HL-60/S4 treated with phorbol 12-myristate 13-acetate at 8.2 ng/mL for 4 days and 3 days (cell line): ENCODE data around the gene HMGB1.

Experiments used
- in situ Hi-C: fragments of 300-500 bp; cut with MboI; formaldehyde crosslinking; loops from 2 replicates; pipeline ENCODE4 v1.15.0; 2022; ENCODE audit warnings: low sequenced_read_pairs

HMGB1 gene

DNA sequence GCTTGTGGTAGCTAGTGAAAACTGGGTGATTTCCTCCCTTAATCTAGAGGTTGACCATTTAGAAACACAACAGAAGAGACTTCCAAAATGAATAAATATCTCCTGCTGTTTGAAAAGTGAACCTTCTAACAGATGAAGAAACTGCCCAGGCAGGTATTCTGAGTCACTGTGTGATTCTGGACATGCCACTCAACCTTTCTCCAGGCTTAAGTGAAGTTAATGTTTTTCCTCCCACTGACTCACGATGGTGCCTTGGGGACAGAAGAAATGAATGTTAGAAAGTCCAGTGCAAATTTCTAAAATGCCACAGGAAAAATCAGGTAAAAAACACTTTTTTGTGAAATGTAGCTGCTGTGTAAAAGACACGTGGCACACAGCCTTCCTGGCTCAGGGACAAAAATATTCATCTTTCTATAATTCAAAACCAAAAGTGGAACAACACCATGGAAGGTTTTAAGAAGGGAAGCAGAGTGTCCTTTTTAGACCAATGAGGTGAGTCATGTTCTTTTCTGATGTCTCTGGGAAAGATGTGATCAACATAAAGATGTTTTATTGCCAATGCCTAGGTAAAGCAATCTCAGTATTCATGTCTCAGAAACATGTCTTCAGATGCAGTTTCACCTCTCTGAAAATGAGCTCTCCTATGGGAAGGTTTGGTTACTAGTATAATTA lies 34.3 kb downstream of the HMGB1 start:
- in situ Hi-C loops, result no loop called here

DNA sequence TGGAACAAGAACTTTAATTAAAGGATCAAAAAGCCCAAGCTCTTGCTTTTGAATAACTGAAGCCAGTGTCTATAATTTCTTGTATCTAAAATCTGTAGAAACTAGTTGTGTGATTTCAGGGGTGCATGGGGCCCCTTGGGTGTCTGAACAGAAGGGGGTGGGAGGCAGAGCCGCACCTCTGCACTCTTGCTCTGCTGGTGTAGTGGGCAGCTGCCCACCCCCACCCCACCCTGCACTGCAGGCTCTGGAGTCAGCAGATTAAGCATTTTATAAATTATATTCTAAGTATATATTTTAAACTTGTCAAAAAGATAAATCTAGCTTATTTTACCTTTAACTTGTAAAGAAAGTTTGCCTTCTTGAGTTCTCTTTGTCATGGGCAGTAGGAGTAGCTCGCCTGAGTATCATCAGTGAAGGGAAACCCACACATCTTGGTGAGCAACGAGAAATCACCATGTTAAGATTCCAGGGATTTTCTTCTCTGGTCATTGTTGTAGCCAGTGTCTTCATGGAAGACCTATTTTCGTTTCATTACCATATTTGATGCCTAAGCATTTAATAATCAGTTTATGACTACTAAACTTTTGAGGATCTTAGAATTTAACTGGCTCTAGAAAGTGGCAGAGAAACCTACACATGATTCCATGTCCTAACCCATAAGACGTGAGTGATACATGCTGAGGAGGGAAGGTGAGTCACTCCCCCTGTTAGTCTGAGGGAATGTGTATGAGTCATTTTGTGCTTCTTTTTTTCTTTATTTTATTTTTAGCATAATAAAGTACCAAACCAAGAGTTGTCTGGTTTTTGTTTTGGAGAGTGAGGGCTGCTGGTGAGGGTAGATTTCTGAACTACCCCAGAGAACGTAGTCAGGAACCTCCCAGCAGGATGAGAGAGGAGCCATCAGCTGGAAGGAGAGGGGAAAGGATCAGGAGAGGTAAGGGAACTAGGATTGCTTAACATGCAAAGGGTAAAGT lies 35.7 kb downstream of the HMGB1 start:
- in situ Hi-C loops, result no loop called here

DNA sequence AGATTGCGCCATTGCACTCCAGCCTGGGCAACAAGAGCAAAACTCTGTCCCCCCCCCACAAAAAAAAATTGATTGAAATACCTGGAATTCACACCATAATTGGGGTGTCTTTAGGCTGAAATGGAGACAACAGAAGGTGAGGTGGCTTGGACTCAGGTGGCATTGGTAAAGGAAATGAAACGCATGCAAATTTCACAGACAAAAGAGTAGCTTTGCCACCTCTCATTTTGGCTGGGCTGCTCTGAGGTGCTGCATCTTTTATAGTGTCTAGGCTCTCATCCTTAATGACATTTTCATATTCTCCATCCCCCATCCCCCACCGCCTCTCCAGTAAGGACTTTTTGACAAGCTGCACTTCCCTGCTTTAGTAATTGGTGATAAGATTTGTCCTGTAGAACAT lies 36.5 kb downstream of the HMGB1 start:
- in situ Hi-C loops, result no loop called here

DNA sequence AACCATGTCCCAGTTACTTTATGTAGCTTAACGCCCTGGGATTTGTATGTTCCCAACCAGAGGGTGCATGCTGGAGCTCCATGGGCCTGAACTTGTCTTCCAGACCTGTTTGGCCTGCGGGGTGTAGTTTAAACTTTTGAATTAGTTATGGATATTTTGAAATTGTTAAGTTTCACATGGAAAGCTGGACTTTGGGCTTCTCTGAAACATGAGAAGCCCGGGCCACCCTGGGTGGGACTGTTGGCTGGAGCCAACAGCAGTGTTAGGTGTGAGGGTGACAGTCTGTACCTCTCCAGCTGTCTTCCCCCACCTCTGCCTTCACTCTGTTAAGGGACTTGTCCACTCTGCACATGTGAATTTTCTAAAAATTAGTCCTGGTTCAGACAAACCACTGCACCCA lies 41.8 kb downstream of the HMGB1 start:
- in situ Hi-C loops, result no loop called here

DNA sequence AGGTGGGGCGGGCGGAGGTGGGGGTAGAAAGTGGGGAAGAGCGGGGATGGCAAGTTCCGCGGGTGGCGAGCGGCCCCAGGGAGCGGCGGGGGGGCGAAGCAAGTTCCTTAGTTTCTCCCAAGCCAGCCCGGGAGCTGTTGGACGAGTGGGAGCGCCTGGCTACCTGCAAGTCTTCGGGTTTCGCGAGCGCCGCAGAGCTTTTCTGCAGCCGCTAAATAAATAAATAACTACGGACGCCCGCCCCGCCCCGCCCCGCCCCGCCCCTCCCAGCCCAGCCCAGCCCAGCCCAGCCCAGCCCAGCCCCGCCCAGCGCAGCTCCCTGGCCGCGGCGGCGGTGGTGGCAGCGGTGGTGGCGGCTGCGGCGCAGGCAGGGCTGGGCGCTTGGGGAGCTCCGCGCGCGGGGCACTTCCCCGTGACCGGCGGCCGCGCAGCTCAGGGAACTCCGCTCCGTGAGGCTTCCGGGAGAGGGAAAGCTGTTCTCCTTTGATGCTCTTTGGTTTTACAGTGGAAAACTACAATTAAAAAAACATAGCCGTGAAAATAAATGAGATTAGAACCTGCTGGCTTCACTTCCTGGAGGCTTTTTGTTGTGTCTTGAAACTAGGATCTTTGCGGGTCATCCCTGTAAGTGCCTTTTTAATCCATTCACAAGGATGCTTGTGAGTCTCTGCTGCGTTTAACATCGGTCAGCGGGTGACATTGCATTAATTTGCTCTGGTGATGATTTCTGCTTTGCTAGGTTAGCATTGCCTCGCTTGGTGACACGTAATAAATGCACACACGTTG lies 43.5 kb downstream of the HMGB1 start, which contains the start of gene UBE2L5:
Gene UBE2L5 (plus strand): TSS at position 440 of the 786 bp plus-strand sequence. CDS start 5,498 bp downstream, outside the sequence.
- in situ Hi-C loops, result no loop called here

DNA sequence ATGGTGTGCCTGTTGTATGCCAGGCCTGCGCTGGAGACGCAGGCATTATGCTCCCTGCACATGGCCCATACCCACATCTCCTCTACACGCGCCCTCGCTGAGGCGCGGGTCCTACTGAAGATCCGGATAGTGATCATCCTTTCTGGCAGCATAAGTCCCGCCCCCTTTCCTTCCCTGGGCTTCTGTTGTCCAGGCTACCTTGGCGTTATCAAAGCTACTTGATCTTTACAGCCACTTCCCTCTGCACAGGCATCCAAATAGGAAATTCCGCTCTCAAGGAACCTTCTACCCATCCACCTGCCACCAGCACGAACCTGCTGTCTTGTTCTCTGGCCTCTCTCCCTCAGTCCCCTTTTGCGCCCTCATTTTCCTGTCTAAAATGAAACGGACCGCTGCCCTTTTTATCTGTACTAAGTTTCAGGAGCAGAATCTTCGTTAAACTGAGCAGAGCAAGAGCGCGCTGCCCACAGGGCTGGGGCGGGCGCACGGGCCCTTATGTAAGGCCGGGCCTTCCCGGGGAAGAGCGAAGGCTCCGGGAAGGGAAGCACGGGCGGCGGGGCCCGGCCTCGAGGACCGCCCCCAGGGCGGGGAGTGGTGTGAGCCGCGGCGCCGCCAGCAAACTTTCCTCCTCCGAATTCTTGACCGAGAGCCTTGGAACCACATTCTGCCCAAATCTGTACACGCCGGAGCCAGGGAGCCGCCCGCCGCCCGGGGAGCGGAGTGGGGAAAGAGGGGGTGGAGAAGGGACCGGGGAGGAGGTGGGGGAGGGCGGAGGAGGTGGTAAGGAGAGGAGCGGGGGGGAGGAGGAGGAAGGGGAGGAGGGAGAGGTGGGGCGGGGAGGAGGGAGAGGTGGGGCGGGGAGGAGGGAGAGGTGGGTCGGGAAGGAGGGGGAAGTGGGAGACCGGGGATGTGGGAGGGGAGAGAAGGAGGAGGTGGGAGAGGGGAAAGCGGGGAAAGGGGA lies 44.4 kb downstream of the HMGB1 start:
- in situ Hi-C loops, result no loop called here

DNA sequence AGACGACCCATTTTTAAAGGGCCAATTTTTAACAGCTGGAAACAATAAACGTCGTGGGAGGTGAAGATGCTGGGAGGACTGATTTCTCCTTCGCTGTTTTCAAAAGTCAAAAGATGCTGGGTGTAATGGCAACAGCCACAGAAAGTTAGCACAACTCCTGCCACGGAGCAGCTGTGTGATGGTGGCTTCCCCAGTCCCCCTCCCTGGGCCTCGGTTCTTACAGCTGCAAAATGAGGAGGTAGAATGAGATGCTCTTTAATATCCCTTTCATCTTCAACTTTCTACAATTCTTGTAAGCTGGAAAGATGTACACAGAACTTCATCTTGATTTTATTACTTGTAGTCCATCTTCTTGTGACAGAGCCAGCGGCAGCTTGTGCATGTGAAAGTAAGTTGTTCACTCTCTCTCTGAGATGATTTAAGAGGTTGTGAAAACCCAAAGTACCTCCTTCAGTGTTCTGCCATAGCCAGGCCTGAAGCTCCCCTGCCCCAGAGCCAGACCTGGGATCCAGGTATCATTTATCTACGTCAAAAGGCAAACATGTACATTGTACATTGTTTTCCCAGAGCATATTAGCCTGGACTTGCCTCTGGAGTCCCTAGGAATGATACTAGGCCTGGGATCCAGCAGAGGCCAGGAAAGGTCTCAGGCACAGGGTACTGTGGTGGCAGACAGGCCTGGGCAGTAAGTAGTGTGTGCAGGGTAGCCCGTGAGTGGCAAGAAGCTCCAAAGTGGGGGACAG lies 46.8 kb downstream of the HMGB1 start:
- in situ Hi-C loops, result no loop called here

DNA sequence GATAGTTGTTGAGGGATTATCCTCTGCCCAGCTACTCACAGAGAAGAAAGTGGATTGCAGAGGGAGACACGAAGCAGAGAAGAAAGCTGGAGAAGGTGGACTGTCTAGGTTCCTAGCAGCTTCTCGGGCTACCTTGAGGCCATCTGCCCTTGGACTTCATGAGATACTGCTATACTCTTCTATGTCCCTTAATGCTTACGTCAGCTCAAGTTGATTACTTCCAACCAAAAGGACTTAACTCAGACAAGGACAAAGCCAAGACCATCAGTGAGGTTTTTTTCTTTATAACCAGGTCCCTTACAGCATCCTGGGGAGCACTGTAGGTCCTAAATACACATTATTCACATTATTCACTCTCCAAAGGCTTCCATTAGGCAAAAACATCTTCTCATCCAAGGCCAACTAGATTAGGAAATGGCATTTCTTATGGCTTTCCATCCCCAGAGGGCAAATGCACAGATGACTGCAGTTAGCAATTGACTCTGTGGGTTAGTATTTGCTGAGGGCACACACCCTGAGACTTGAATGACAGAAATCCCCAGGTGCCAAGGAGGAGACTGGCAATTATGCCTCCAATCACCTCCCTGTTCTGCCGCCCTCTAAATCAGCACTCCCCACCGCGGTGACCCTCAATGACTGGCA lies 47.5 kb downstream of the HMGB1 start:
- in situ Hi-C loops, result no loop called here

DNA sequence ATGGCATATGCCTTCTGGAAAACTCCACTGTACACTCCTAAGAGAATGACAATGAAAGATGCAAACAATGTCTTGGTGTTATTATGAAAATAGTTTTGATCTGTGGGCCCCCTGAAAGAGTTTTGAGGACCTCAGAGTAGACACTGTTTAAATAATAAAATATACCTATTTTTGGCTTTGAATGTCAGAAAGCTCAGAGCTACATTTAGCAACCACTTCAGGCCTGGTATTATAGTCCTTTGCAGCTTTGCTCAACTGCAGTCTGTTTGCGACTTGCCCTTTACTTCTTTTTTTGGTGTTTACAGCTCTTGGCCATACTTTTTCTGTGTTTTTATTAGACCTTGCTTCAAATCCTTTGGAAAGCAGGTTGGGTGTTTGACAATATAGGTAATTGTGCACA lies 49.3 kb downstream of the HMGB1 start:
- in situ Hi-C loops, result no loop called here

DNA sequence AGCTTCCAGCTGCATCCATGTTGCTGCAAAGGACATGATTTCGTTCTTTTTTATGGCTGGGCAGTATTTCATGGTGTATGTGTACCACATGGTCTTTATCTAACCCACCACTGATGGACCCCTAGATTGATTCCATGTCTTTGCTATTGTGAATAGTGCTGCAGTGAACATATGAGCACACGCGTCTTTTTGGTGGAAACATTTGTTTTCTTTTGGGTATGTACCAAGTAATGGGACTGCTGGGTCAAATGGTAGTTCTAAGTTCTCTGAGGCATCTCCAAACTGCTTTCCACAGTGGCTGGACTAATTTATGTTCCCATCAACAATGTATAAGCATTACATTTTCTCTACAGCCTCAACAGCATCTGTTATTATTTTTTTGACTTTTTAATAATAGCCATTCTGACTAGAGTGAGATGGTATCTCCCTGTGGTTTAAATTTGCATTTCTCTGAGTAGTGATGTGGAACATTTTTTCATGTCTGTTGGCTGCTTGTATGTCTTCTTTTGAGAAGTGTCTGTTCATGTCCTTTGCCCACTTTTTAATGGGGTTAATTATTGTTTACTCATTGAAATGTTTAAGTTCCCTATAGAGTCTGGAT lies 50.2 kb downstream of the HMGB1 start:
- in situ Hi-C loops, result no loop called here

DNA sequence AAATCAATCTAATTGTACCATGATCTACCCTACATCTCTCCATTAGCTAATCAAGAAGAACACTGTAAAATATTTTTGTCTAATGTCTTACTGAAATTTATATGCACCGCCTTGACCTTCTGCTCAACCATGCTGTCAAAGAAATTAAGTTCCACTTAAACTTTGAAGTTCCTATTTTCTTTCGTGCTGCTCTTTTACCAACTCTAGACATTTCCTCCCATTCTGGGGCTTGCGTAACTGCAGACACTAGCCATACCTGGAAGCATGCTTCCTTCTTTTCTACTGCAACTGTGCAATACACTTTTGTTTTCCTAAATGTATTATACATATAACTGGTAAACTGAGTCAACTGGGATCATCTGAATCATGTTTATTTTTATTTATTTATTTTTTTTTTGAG lies 51.9 kb downstream of the HMGB1 start:
- in situ Hi-C loops, result no loop called here

DNA sequence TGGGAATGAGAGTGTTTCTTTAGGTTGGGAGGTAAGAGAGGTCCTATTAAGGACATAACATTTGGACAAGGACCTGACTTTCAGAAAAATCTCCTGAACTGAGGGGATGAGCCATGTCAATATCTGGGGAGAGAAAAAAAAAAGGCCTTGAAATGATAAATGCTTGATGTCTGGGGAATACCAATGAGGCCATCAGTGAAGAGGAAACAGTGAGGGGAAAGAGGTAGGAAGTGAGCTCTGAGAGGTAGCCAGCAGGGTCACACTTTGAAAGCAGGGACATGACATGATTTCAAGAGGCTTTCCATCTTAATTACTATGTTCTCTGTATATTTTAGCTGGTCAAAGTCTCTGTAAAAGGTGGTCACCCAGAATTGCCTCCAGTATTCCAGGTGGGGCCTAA lies 53.4 kb downstream of the HMGB1 start:
- in situ Hi-C loops, result no loop called here

DNA sequence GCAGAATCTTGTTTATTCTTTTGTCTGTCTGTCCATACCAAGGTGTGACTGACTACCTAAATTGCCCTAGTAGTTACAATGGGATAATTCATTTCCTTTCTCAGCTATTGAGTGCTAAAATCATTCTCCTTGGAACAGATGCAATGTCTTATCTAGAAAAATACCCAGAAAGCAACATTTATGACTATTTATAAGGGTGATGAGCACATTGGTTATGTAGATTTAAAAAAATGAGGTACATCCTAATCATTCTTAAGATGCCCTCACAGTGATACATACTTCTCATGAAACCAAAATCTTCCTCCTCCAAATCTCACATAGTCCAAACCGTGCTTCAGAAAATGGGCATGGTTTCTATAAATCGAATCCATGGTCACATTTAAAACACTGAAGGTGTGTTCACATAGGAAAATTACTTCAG lies 55.0 kb downstream of the HMGB1 start:
- in situ Hi-C loops, result no loop called here

DNA sequence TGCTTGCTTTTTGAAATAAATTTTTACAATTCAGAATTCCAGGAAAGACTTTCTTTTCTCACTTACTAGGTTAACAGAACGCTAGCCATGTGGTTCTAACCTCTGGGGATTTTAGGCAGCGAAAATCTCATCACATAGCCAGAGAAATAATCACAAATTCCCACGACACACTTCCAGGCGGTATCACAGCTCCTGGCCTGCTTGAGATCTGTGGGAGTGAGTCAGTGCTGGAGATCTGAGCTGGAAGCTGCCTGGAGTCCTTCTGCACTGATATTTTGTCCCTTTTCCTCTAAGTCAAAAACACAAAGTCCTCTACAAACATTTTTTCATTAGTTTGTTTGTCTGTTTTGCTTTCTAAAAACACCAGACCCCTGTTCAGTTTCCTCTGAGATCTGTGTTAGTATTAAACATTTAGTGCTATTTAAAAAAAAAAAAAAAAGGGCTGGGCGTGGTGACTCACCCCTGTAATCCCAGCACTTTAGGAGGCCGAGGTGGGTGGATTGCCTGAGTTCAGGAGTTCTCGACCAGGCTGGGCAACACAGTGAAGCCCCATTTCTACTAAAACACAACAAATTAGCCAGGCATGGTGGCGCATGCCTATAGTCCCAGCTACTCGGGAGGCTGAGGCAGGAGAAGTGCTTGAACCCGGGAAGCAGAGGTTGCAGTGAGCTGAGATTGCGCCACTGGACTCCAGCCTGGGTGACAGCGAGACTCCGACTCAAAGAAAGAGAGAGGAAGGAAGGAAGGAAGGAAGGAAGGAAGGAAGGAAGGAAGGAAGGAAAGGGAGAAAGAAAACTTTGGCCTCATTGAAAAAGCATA lies 55.6 kb downstream of the HMGB1 start:
- in situ Hi-C loops, result no loop called here

DNA sequence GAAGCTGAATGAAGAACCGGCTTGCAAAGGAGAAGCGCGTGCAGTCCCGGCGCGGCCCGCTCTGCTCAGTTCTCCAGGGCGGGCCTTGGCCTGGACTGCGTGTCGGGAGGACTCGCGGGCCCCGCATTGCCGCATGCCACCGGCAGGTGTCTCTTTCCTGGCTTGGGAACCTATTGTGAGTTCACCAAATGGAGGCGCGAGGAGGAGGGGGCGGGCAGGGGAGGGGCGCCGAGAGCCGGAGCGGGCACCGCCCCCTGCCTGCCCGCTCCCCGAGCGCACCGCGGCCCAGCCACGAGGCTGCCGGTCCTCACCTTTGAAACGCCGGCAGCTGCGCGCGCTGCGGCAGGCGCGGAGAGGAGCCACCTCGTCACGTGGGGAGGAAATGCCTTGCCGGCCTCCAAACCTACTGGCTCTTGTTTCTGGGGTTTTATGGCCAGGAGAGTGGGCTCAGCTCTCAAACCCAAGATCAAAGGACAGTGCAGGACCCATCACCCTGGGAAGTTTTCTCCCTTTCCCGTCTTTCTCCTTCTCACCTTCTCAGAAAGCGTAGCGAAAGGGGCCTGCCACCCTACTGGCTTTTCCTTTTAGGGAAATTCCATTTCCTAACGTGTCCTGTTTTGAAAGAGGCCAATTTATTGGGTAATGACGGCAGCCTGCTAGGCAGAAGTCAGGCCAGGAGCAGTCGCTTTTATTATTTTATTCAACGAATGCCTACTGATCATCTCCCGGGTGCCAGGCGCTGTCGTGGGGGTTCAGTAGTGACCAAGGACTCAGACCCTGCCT lies 57.2 kb downstream of the HMGB1 start:
- in situ Hi-C loops, result no loop called here

DNA sequence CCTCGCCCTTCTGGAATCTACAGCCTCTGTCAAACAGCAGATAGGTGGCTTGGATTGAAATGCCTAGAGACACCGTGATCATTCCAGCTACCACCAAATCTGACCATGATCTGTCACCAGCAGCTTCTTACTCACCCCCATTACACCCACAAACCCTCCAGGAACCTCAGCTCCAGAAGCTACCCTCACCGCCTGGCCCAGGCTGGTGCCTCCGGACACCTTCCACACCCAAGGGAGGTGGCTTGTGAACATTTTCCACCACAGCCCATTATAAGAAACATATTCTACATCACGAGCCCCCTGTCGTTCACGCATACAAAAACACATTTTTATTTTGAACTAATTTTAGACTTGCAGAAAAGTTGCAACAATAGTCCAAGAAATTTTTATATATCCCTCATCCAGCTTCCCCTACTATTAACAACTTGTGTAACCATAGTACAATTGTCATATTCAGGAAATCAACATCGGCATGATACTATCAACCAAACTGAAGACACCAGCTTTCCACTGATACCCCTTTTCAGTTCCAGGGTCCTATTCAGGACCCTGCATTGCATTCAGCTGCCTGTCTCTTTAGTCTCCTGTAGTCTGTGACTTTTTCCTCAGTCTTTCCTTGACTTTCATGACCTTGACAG lies 58.8 kb downstream of the HMGB1 start:
- in situ Hi-C loops, result no loop called here
